Neural cell (in vitro differentiated cells): Measurements from ENCODE around the gene CEACAM3. TPM values are rescaled to one million over a fixed set of nuclear protein-coding genes. Genes with fewer than 3 reads are reported as not detected.
"Not testable (repeated sequence)": the region's sequence is repeated elsewhere in the genome, so short reads cannot be mapped to it uniquely, and the experiment has no call there.

Experiments used
- H2AFZ ChIP-seq: fragments of 200-600, 300-800 bp; sonication (generic), shearing (Covaris generic); 2 replicates; pipeline ENCODE4 v1.6.0; 2014; ENCODE audit warnings: low read depth, mild to moderate bottlenecking, antibody characterized with exemption, low read length, moderate library complexity
- H3F3A ChIP-seq: fragments of 200-600 bp; shearing (Covaris generic); 2 replicates; pipeline ENCODE4 v1.6.1; 2016; ENCODE audit warnings: mild to moderate bottlenecking, moderate library complexity, mixed read lengths, antibody characterized with exemption, low read length; ENCODE audit not compliant: insufficient read depth, poor library complexity, severe bottlenecking
- H3K27ac ChIP-seq: fragments of 200-600, 300-800 bp; sonication (generic), shearing (Covaris generic); 2 replicates; pipeline ENCODE4 v1.5.1; 2014; ENCODE audit warnings: mild to moderate bottlenecking, low read length, moderate library complexity
- H3K27me3 ChIP-seq: fragments of 300-800, 200-600 bp; sonication (generic), shearing (Covaris generic); 2 replicates; pipeline ENCODE4 v1.6.0; 2014; ENCODE audit warnings: mild to moderate bottlenecking, low read depth, low read length, moderate library complexity; ENCODE audit not compliant: insufficient read depth
- H3K36me3 ChIP-seq: fragments of 300-800, 200-600 bp; sonication (generic), shearing (Covaris generic); 2 replicates; pipeline ENCODE4 v1.5.1; 2014; ENCODE audit warnings: mild to moderate bottlenecking, antibody characterized with exemption, low read length, moderate library complexity; ENCODE audit not compliant: insufficient read depth
- H3K4me2 ChIP-seq: fragments of 300-800, 200-600 bp; sonication (generic), shearing (Covaris generic); 2 replicates; pipeline ENCODE4 v1.6.0; 2014; ENCODE audit warnings: mild to moderate bottlenecking, low read length
- H3K4me3 ChIP-seq: fragments of 300-800, 200-600 bp; sonication (generic), shearing (Covaris generic); 2 replicates; pipeline ENCODE4 v1.5.1; 2014; ENCODE audit warnings: mild to moderate bottlenecking, low read length, moderate library complexity
- H3K79me2 ChIP-seq: fragments of 200-600 bp; shearing (Covaris generic); replicated peaks from 2 replicates; pipeline ENCODE4 v1.6.0; 2014; ENCODE audit warnings: mild to moderate bottlenecking, low read length, moderate library complexity; ENCODE audit not compliant: insufficient read depth
- H3K9ac ChIP-seq: fragments of 300-800, 200-600 bp; sonication (generic), shearing (Covaris generic); 2 replicates; pipeline ENCODE4 v1.6.1; 2016; ENCODE audit warnings: mild to moderate bottlenecking, low read length, mixed read lengths
- H3K9me2 ChIP-seq: fragments of 200-600 bp; shearing (Covaris generic); 2 replicates; pipeline ENCODE4 v1.6.1; 2016; ENCODE audit warnings: mild to moderate bottlenecking, low read length, mixed read lengths; ENCODE audit not compliant: insufficient read depth
- H3K9me3 ChIP-seq: fragments of 200-600, 300-800 bp; sonication (generic), shearing (Covaris generic); 2 replicates; pipeline ENCODE4 v1.6.1; 2016; ENCODE audit warnings: mild to moderate bottlenecking, mixed run types, low read length, moderate library complexity, mixed read lengths
- H4K20me1 ChIP-seq: fragments of 200-600 bp; shearing (Covaris generic); 2 replicates; pipeline ENCODE4 v1.6.1; 2016; ENCODE audit warnings: mild to moderate bottlenecking, mixed run types; ENCODE audit not compliant: insufficient read depth
- CTCF ChIP-seq: fragments of 450-650 bp; IDR thresholded peaks from 2 replicates; pipeline ENCODE4 v1.5.1; 2014; ENCODE audit warnings: antibody characterized with exemption, mild to moderate bottlenecking, moderate library complexity; ENCODE audit not compliant: poor library complexity, severe bottlenecking
- EP300 ChIP-seq: fragments of 450-650 bp; conservative IDR thresholded peaks from 2 replicates; pipeline ENCODE4 v1.6.1; 2014; ENCODE audit warnings: antibody characterized with exemption, mild to moderate bottlenecking, moderate library complexity; ENCODE audit not compliant: poor library complexity, severe bottlenecking
- EZH2 ChIP-seq: fragments of 200-600, 300-800 bp; shearing (Covaris generic), sonication (generic); IDR thresholded peaks from 2 replicates; pipeline ENCODE4 v1.6.1; 2014; ENCODE audit warnings: antibody characterized with exemption, low read length, borderline replicate concordance, mild to moderate bottlenecking; ENCODE audit not compliant: insufficient read depth, poor library complexity, severe bottlenecking
- MXI1 ChIP-seq: fragments of 450-650 bp; conservative IDR thresholded peaks from 2 replicates; pipeline ENCODE4 v1.6.1; 2014; ENCODE audit warnings: antibody characterized with exemption, mild to moderate bottlenecking; ENCODE audit not compliant: poor library complexity, severe bottlenecking
- POLR2AphosphoS5 ChIP-seq: IDR thresholded peaks from 2 replicates; pipeline ENCODE4 v1.6.1; 2012
- RAD21 ChIP-seq: fragments of 450-650 bp; conservative IDR thresholded peaks from 2 replicates; pipeline ENCODE4 v1.6.1; 2014; ENCODE audit warnings: antibody characterized with exemption, mild to moderate bottlenecking, moderate library complexity
- REST ChIP-seq: IDR thresholded peaks from 2 replicates; pipeline ENCODE4 v1.6.1; 2012; ENCODE audit warnings: borderline replicate concordance
- SMC3 ChIP-seq: fragments of 450-650 bp; conservative IDR thresholded peaks from 2 replicates; pipeline ENCODE4 v1.6.1; 2014; ENCODE audit warnings: antibody characterized with exemption, mild to moderate bottlenecking, moderate library complexity; ENCODE audit not compliant: poor library complexity
- TAF1 ChIP-seq: IDR thresholded peaks from 2 replicates; pipeline ENCODE4 v1.6.1; 2012; ENCODE audit warnings: low read depth
- polyA plus RNA-seq: library from polyadenylated mRNA; depleted of rRNA; stranded (reverse); fragments of >200 nt; gene quantifications from 2 replicates; pipeline ENCODE4 v1.2.3, GENCODE V29; 2014

CEACAM3 gene
- polyA plus RNA-seq, 1 donor from 2014 or later: not detected

GRCh38 chr19:41748012-41748411 is 48.4 kb upstream of the CEACAM3 start:
- no peak overlapping the region for H3K4me2 ChIP-seq
- H3K27me3 ChIP-seq: no peaks in the 10 kb centered on the region
- no peaks in the 10 kb centered on the region for H3K9me2 ChIP-seq
- H2AFZ ChIP-seq: no peak overlapping the region
- no peaks in the 10 kb centered on the region for H3K9me3 ChIP-seq
- H3K27ac ChIP-seq: no peak overlapping the region
- TF ChIP-seq EP300: no peak
- TF ChIP-seq POLR2AphosphoS5: no peak
- TF ChIP-seq MXI1: no peak
- TF ChIP-seq CTCF: no peak
- TF ChIP-seq REST: no peak
- no peak for TF ChIP-seq SMC3
- TF ChIP-seq RAD21: no peak
- no peak for TF ChIP-seq EZH2
- no peak for TF ChIP-seq TAF1
- H3K9ac ChIP-seq: no peak overlapping the region
- H3F3A ChIP-seq: no peaks in the 10 kb centered on the region
- H3K36me3 ChIP-seq: no peaks in the 10 kb centered on the region
- no peak overlapping the region for H3K4me3 ChIP-seq
- H3K79me2 ChIP-seq: no peaks in the 10 kb centered on the region
- H4K20me1 ChIP-seq: no peaks in the 10 kb centered on the region

GRCh38 chr19:41750248-41751134 is 45.9 kb upstream of the CEACAM3 start:
- H3K27me3 ChIP-seq, H3K27ac ChIP-seq, H3K4me2 ChIP-seq, H3K9me3 ChIP-seq, H3K9me2 ChIP-seq, H3K36me3 ChIP-seq, H3K4me3 ChIP-seq, H3F3A ChIP-seq, H4K20me1 ChIP-seq, H3K9ac ChIP-seq, H3K79me2 ChIP-seq, H2AFZ ChIP-seq: not testable (repeated sequence)
